ENCODE results near the gene MAN1A2. TPM values are rescaled to one million over a fixed set of nuclear protein-coding genes. Genes with fewer than 3 reads are reported as not detected.
"Not testable (repeated sequence)": the region's sequence is repeated elsewhere in the genome, so short reads cannot be mapped to it uniquely, and the experiment has no call there.

The MAN1A2 gene
- total RNA-seq, 1 donor from 2014 or later: 23.1 TPM

DNA sequence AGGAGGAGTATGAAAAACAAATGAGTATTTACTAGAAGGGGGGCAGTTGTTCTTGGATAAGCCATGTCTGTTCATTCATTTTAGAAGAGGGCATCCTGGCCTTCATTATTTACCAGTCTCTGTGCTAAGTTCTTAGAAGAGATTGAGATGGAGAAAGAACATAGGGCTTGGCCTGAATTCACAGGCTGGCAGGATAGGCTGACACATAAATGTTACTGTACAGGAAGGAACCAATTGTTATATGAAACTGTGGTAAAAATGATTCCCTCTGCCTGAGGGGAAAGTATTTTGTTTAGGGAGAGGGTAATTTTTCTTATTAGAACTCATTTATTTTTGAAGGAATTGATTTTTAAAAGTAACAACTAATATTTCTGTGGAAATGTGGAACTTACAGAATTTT is 99.5 kb downstream of the MAN1A2 start:
- TF ChIP-seq, protein P1, sequence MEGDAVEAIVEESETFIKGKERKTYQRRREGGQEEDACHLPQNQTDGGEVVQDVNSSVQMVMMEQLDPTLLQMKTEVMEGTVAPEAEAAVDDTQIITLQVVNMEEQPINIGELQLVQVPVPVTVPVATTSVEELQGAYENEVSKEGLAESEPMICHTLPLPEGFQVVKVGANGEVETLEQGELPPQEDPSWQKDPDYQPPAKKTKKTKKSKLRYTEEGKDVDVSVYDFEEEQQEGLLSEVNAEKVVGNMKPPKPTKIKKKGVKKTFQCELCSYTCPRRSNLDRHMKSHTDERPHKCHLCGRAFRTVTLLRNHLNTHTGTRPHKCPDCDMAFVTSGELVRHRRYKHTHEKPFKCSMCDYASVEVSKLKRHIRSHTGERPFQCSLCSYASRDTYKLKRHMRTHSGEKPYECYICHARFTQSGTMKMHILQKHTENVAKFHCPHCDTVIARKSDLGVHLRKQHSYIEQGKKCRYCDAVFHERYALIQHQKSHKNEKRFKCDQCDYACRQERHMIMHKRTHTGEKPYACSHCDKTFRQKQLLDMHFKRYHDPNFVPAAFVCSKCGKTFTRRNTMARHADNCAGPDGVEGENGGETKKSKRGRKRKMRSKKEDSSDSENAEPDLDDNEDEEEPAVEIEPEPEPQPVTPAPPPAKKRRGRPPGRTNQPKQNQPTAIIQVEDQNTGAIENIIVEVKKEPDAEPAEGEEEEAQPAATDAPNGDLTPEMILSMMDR (conservative IDR thresholded peaks at IDR 0.05; ENCODE audit: low read depth, low read length): no peak
- no peak for DNase-seq (ENCODE audit: low read depth)
- H3K4me3 ChIP-seq (ENCODE audit: low read depth, low read length): no peak overlapping the region

DNA sequence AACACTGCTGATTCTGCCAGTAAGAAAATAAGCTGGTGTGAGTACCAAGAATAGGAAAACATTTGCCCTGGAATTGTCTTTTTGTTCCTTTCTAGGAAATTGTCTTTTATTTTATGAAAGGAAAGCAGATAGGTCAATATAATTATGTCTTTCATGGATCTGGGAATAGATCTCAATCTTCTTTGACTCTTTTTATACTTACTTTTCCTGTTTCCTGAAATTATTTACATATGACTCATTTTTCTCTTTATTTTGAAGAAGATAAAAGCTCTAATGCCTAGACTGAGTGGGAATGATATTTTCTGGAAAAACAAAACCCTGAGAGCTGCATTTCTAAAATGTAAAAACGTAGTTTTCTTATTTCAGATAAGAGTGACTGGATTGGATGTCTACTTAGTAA is 100.1 kb downstream of the MAN1A2 start:
- no peak overlapping the region for H3K4me3 ChIP-seq (ENCODE audit: low read depth, low read length)
- TF ChIP-seq, protein P1 (conservative IDR thresholded peaks at IDR 0.05; ENCODE audit: low read depth, low read length): no peak
- DNase-seq (ENCODE audit: low read depth): no peak

GRCh38 chr1:117473063-117473462 is 105.8 kb downstream of the MAN1A2 start:
- TF ChIP-seq, protein P1 (conservative IDR thresholded peaks at IDR 0.05; ENCODE audit: low read depth, low read length): no peak
- H3K4me3 ChIP-seq (ENCODE audit: low read depth, low read length): no peak overlapping the region
- no peak for DNase-seq (ENCODE audit: low read depth)

GRCh38 chr1:117475495-117475894 is 108.2 kb downstream of the MAN1A2 start:
- H3K4me3 ChIP-seq (ENCODE audit: low read depth, low read length); DNase-seq (ENCODE audit: low read depth): not testable (repeated sequence)

- no peak for DNase-seq (ENCODE audit: low read depth)
- H3K4me3 ChIP-seq (ENCODE audit: low read depth, low read length): no peak overlapping the region
- TF ChIP-seq, protein P1 (conservative IDR thresholded peaks at IDR 0.05; ENCODE audit: low read depth, low read length): no peak
Measured at GRCh38 chr1:117479086-117479485, 111.8 kb downstream of the MAN1A2 start.

- TF ChIP-seq, protein P1 (conservative IDR thresholded peaks at IDR 0.05; ENCODE audit: low read depth, low read length): no peak
- H3K4me3 ChIP-seq (ENCODE audit: low read depth, low read length): no peak overlapping the region
- DNase-seq (ENCODE audit: low read depth): no peak
Measured at GRCh38 chr1:117481410-117481809, 114.2 kb downstream of the MAN1A2 start.

DNA sequence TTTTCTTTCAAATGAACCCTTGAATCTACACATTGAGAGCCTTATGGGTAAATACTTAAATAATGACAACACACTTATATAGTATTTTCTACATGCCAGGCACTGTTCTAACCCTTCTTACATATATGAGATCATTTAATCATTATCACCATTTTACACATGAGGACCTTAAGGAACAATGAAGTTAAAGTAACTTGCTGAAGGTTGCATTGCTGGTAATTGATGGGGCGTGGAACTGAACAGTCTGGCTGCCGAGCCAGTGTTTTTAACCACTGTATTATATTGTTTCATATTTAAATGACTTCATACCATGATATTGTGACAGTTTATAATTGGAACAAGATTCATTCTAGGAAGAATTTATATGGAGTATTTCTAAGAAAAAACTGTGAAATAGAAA is 126.7 kb downstream of the MAN1A2 start:
- H3K4me3 ChIP-seq (ENCODE audit: low read depth, low read length): no peak overlapping the region
- DNase-seq (ENCODE audit: low read depth): no peak
- TF ChIP-seq, protein P1 (conservative IDR thresholded peaks at IDR 0.05; ENCODE audit: low read depth, low read length): no peak

DNA sequence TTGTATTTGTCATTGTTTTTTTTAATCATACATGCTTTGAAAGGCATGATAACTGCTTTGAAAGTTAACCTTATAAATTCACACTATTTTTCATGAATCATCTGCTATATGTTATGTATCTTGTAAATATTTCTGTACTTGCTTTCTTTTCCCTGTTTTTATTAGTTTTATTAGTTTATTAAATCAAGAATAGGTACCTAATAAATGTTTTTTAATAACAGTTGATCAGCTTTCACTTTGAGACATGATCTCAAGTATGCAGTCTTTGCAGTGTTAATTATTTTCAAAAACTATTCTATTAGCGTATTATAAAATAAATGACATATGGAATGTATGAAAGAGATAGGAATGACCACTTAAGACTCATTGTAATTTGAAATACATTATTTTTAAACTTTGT is 127.8 kb downstream of the MAN1A2 start:
- TF ChIP-seq, protein P1 (conservative IDR thresholded peaks at IDR 0.05; ENCODE audit: low read depth, low read length): no peak
- H3K4me3 ChIP-seq (ENCODE audit: low read depth, low read length): no peak overlapping the region
- DNase-seq (ENCODE audit: low read depth): no peak
